ENCODE results near the gene EXOC2.

The EXOC2 gene

DNA sequence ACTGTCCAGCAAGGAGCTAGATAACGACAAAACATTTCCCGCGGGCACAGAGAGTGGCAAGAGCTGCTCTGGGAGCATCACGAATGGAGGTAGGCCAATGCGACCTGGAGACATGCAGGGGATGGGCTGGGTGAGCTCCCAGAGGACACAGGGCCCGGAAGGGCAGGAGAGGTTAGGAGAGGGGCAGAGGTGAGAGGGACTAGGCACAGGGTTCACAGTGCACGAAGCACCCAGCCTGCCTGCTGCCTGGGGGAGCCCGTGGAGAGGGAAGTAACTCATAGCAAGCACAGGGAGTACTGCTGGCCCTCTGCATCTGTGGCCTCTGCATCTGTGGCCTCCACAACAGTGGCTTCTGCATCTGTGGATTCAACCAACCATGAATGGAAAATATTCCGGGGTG is 162.5 kb downstream of the EXOC2 start:
- TF ChIP-seq, protein P1, sequence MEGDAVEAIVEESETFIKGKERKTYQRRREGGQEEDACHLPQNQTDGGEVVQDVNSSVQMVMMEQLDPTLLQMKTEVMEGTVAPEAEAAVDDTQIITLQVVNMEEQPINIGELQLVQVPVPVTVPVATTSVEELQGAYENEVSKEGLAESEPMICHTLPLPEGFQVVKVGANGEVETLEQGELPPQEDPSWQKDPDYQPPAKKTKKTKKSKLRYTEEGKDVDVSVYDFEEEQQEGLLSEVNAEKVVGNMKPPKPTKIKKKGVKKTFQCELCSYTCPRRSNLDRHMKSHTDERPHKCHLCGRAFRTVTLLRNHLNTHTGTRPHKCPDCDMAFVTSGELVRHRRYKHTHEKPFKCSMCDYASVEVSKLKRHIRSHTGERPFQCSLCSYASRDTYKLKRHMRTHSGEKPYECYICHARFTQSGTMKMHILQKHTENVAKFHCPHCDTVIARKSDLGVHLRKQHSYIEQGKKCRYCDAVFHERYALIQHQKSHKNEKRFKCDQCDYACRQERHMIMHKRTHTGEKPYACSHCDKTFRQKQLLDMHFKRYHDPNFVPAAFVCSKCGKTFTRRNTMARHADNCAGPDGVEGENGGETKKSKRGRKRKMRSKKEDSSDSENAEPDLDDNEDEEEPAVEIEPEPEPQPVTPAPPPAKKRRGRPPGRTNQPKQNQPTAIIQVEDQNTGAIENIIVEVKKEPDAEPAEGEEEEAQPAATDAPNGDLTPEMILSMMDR (conservative IDR thresholded peaks at IDR 0.05; ENCODE audit: control insufficient read depth, insufficient read depth, low read depth, low read length) = no peak
- no peak overlapping the region for H3K4me3 ChIP-seq (ENCODE audit: control insufficient read depth, low read depth, low read length)
- no peak for DNase-seq (ENCODE audit: low read depth)

DNA sequence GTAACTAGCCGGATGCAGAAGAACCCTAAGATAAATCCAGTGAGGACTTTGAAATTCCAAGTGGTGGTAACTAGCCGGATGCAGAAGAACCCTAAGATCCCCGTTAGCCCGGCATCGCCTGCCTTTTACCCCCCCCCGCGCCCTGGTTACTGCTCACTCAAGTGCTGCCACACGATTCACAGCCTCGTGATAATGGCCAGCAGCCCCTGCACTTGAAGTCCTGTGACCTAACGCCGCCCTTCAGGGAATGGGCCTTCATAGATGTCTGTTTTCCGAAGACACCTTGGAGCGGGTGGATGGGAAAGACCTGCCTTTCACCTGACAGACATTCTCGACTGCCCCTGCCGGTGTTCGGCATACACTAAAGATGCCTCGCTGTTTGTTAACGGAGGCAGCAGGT is 163.9 kb downstream of the EXOC2 start:
- TF ChIP-seq, protein P1 (conservative IDR thresholded peaks at IDR 0.05; ENCODE audit: control insufficient read depth, insufficient read depth, low read depth, low read length) = no peak
- no peak for DNase-seq (ENCODE audit: low read depth)

DNA sequence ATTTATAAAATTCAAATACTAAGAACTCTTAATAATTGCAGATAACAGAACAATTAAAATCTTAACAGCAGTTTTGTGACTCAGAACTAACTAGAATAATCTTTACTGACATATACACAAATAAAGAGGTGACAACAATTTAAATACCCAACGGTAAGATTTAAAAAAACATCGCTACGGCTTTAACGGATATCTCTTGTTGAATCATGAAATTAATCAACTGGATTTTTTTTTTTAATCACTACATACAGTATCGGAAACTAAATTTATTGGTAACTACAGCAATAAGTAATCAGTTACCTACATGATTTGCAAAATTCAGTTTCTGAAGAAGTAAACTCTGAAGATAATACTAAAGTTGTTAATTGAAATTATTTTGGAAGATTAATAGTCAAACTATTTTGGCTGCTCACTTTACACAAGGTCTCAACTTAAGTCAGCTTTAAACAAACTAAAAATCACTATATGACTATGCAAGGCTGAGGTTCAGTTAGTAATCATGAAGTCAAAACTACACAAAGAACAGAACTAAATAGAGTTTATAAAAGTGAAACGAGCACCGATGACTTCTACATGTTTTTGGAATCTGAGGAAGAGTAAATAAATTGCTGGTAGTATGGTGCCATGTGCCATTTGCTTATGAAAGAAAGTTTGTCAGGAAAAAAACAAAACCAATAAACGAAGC is 164.8 kb downstream of the EXOC2 start:
- TF ChIP-seq, protein P1 (conservative IDR thresholded peaks at IDR 0.05; ENCODE audit: control insufficient read depth, insufficient read depth, low read depth, low read length) = no peak
- H3K4me3 ChIP-seq (ENCODE audit: control insufficient read depth, low read depth, low read length) = no peak overlapping the region
- no peak for DNase-seq (ENCODE audit: low read depth)

More for the DNA sequence above, 163.9 kb downstream of the EXOC2 start:
- H3K4me3 ChIP-seq (ENCODE audit: control insufficient read depth, low read depth, low read length) = no peak overlapping the region

DNA sequence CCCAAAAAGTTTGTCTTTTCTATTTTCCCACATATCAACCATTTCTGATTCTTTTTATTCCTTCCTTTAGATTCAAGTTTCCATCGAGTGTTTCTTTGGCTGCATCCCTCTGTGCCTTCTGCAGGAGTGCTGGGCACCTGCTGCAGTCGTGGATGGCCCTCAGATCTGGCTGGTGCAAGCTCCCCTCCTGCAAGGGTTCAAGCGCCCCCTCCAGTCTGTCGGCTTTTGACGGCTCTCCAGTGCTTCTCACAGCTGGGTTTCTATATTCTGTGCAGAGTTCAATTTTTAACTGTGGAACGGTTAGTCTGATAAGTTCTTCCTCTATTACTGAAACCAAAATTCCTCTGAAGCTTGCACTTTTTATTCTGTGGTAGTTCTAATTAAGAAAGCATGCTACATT is 168.1 kb downstream of the EXOC2 start:
- no peak overlapping the region for H3K4me3 ChIP-seq (ENCODE audit: control insufficient read depth, low read depth, low read length)
- no peak for DNase-seq (ENCODE audit: low read depth)
- TF ChIP-seq, protein P1 (conservative IDR thresholded peaks at IDR 0.05; ENCODE audit: control insufficient read depth, insufficient read depth, low read depth, low read length) = no peak

DNA sequence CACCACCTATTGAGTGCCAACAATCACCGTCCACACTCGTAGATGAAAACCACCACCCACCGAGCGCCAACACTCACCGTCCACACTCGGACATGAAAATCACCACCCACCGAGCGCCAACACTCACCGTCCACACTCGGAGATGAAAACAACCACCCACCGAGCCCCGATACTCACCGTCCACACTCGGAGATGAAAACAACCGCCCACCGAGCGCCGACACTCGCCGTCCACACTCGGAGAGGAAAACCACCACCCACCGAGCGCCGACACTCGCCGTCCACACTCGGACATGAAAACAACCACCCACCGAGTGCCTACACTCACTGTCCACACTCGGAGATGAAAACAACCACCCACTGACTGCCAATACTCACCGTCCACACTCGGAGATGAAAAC is 172.1 kb downstream of the EXOC2 start:
- TF ChIP-seq, protein P1 (conservative IDR thresholded peaks at IDR 0.05; ENCODE audit: control insufficient read depth, insufficient read depth, low read depth, low read length) = no peak
- no peak for DNase-seq (ENCODE audit: low read depth)
- H3K4me3 ChIP-seq (ENCODE audit: control insufficient read depth, low read depth, low read length) = no peak overlapping the region

DNA sequence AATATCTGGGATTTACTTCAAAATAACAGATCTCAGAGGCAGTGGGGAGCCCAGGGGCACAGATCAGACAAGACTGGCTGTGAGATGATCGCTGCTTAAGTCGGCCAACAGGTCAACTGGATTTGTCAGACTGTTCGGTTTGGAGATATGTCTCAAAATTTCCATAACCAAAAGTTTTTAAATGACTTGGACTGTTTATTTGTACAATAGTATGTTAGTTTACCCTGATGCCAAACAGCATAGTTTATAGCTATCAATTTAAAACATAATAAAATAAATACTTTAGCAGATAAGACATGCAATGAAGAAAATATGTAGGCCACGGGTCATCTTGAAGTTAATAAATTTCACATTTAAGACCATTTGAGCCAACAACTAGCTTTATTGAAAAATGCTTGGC is 174.7 kb downstream of the EXOC2 start:
- no peak overlapping the region for H3K4me3 ChIP-seq (ENCODE audit: control insufficient read depth, low read depth, low read length)
- no peak for DNase-seq (ENCODE audit: low read depth)
- TF ChIP-seq, protein P1 (conservative IDR thresholded peaks at IDR 0.05; ENCODE audit: control insufficient read depth, insufficient read depth, low read depth, low read length) = no peak

DNA sequence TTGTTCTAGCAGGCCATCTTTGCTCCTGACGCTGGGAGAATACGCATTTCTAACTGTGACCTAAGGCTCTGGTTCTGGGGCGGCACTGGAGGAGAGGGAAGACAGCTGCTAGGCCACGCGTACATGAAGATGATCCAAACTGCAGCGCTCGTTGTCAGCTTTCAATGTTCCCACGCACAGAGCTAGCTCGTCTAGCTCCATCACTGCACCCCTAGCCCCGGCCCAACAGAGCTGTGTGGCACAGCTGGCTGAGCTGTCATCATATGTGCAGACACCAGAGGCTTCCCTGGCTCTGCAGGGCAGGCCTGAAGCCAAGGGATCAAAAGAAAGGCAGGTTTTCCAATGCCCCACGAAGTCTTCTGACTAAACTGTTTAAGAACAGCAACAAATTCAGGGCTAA is 176.7 kb downstream of the EXOC2 start:
- H3K4me3 ChIP-seq (ENCODE audit: control insufficient read depth, low read depth, low read length) = no peak overlapping the region
- TF ChIP-seq, protein P1 (conservative IDR thresholded peaks at IDR 0.05; ENCODE audit: control insufficient read depth, insufficient read depth, low read depth, low read length) = no peak
- no peak for DNase-seq (ENCODE audit: low read depth)
